M059J (cell line): Measurements from ENCODE around the gene ZPR1. TPM values are rescaled to one million over a fixed set of nuclear protein-coding genes. Genes with fewer than 3 reads are reported as not detected.

Experiments used
- DNase-seq: peaks from one replicate; pipeline ENCODE4 v3.0.0-alpha.2; 2012; ENCODE audit warnings: low read depth
- total RNA-seq: library from RNA; depleted of rRNA; stranded (reverse); fragments of >200 nt; shearing (Covaris generic); gene quantifications from 2 replicates; pipeline ENCODE4 v1.2.3, GENCODE V29; 2014

ZPR1 gene
- total RNA-seq, 1 experiment from 2014 or later: 98.2 TPM

- DNase-seq: peak; percentile 85
Observed at GRCh38 chr11:116792869-116793771, 5.3 kb upstream of the ZPR1 start.

DNA sequence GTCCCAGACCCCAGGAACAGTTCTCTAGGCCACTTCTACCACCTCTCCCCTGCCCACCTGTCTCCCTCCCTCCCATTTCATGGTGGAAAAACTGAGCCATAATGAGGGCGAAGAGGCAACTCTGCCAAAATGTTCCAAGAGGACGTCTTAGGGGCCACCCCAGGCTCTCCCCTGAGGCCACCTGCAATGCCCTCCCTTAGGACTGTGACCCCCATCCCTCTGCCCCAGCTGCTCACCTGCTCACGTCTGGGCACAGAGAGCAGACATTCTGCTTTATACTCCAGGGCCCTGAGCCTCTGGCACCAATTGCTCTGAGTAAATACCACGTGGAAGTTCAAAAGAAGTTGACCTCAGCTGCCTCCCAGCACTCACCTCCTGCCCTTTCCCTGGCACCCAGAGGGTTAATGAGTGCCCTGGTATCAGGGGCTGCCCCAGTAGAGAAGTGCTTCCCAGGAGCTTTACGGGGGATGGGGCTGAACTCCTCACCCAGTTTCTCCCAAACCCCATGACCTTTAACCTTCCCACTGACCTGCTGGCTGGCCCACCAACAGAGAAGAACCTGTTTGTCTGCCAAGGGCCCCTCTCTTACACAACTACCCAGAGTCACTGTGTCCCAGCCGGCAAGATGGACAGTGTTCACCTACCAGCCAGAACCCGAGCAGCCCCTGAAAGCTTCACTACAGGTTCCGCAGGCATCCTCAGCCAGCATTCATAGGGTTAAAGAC lies 4.5 kb upstream of the ZPR1 start:
- no peak for DNase-seq

DNA sequence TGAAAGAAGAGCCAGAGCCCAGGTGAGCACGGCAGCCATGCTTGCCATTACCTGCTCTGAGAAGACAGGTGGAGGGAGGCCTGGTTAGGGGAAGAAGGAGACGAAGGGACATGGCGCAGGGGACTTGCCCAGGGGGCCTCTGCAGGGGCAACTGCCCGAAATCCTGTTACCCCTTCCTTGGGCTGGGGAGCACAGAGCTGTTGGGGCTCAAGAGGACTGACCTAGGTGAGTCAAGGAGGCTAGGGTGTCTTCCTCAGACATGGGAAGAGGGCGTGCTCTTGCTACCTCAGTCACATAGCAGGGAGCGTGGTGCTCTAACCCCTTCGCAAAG lies 4.0 kb upstream of the ZPR1 start, which contains the start of gene APOA5:
Gene APOA5 (minus strand): TSS at position 67 of the 331 bp plus-strand sequence. CDS start 19 bp downstream, at position 48.
- no peak for DNase-seq

DNA sequence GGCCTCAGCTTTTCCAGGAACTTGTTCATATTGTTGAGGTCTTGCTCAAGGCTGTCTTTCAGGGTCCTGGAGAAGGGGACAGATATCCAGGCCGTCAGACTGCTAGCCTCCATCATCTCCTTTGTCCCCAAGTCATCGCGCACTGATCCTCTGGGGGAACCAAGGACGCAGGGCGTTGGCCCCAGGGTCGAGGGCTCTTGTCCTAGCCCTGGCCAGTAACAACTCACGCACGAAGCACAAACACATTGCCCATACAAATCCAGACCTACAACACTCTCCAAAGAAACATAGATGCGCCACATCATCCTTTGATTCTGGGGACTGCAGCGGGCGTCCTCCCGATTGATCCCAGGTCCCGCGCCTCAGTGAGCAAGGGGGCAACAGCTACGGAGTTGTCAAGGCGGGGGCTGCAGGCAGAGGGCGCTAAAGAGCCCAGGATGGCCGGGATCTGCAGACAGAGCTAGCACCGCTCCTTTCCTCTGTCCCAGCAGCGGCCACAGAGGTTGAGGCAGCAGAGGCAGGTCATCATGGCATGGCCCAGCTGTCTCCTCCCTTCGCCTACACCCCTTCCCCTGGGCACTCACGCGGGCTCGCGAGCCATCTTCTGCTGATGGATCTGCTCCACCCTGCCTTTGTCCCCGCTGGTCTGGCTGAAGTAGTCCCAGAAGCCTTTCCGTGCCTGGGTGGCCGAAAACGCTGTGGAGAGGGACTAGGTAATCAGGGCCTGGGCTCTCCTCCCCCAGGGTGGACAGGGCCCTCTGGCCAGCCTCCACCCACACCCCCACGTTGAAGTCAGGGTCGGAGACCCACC lies 3.4 kb upstream of the ZPR1 start:
- peak; percentile 41 for DNase-seq

- no peak for DNase-seq
Observed at GRCh38 chr11:116790167-116791001, 2.6 kb upstream of the ZPR1 start.

DNA sequence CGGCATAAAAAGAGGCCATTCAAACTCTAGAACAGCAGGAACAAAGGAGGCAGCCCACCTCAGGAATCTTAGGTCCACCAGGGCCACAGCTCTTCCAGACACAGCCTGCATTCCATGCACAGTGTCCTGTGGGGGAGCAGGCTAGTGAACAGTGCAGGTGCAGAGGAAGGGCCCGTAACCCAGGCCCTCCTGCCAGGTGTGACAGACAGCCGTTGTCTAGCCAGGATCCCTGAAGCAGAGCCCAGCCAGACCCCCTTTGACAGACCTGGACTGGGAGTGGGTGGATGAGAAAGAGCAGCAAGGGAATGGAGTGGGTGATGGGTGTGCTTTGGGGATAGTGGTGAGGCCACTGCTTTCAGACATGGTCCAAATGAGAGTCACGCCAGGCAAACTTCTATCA lies 1.2 kb upstream of the ZPR1 start:
- DNase-seq: no peak

DNA sequence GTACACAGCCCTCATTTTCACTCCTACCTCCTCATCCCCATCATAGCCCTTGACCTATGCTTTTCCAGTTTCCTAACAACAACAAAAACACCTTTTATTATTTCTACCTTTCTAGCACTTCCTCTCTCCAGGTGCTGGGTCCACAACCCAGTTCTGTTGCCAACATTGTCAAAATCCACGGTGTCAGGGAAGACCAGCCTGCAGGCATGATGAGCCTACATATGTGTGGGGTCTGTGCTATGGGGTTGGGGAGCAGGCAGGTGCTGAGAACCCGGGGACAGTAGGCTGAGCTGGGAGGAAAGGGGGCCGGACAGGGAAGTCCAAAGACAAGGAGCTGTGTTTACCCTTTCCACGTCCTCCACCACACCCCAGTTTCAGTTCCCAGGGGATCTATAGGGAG lies 711 bp upstream of the ZPR1 start:
- no peak for DNase-seq

DNA sequence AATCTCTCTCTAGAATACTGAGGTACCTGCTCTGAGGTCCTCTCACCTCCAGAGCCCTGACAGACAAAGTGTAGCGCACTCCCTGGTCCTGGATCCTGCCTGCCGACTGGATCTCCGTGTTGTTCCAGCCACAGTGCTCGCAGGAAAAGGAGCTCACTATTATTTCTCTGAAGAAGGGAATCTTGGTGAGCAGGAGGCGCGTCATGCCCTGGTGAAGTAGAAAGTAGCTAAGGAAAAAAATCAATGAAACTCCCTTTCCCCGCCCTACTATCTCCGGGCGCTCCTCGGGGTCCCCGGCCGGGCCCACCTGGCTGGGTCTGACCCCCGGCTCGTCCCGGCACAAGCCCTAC lies 412 bp downstream of the ZPR1 start:
- DNase-seq: no peak

DNA sequence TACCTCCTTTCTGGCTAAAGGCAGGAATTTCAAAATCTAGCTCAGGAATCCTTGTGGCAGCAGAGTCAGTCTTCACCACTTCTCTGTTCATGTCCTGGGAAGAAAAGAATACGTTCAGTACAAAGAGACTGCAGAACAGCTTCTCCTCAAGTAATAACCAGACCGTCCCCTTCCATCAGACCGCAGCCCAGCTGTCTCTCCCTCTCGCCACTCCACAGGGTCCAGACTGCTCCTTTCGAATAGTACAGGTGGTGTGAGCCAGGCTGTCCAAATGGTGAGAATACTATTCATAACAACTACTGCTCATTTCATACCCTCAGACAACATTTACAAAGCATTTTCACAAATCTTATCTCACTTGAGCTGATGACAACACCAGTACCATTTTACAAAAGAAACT lies 857 bp downstream of the ZPR1 start:
- DNase-seq: no peak

- DNase-seq: no peak
Observed at GRCh38 chr11:116786326-116786725, 1.5 kb downstream of the ZPR1 start.

DNA sequence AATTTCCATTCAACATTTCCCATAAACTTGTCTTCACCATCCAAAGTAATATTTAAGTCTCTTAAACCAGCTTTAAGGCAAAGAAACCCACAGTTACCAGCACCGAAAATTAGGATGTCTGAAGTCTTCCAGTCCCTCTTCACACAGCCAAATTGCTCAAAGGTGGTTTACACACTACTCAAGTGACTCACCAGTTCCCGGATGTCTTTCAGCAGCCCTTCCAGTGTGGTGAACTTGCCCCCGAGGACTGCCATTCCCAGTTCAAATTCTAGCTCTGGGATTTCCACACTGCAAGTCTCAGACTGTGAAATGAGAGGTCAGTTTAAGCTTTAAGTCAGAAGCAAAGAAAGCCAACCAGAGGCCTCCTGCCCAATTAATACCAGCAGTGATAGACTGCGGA lies 5.1 kb downstream of the ZPR1 start:
- peak; percentile 82 for DNase-seq

DNA sequence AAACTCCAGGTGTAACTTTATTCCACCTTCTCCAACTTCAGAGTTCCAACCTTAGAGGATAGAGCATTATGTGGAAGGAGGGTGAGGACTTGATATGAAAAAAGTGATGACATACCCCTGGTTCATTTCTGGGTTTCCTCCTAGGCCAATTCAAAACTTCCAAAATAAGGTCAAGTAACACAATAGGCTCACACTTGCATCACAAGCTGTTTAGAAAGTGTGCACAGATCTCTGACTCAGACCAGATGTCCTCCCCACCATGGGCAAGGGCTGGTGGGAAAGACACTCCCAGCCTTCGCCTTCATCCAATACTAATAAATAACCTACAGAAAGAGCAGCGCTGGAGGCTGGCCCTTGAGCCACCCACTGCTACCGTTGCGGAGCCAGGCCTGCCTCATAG lies 9.3 kb downstream of the ZPR1 start:
- no peak for DNase-seq

GRCh38 chr11:116777056-116777455 lies 10.8 kb downstream of the ZPR1 start:
- DNase-seq: no peak

DNA sequence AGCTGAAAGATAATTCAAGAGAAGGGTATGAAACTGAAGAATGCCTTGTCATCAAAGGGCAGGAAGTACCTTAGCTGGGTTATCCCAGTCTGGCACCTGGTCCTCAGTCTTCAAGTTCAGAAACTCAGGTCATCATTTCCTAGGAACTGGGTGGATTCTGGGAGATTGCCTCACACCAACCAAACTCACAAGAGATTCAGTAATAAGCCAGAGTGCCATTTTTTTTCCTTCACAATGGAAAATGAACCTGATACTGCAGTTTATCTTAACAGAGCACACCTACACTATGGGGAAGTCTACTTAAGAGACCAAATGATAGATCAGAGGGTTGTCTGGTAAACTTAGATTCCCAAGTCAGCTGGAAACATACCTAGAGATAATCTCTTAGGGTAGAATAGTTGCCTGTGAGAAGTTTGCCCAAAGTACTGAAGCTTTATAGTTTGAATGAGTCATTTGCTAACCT lies 11.3 kb downstream of the ZPR1 start:
- no peak for DNase-seq

DNA sequence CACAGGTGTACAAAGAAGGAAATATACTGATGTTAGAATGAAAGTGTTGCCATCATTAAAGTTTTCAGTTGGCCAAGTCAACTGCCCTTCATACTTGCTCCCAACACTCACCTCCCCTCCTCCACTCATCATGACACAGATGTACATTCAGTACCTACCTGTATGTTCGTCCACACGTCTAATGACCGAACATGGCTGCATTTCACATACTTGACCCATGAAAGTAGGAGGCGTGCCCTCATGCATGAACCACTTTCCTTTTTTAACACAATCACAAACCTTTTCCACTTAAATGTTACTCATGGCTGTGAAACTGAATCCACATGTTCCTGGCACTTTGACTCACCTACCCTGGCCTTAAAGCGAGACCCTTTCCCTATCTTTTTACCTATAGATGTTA lies 11.8 kb downstream of the ZPR1 start:
- DNase-seq: no peak

- no peak for DNase-seq
Observed at GRCh38 chr11:116774661-116775060, 13.2 kb downstream of the ZPR1 start.

GRCh38 chr11:116773203-116774097 lies 14.4 kb downstream of the ZPR1 start:
- DNase-seq: peak; percentile 11

GRCh38 chr11:116772443-116773202 lies 15.2 kb downstream of the ZPR1 start, which contains the start of gene BUD13:
BUD13 (minus strand) TSS chr11:116772987; CDS start chr11:116772964, 23 bp downstream.
- DNase-seq: peak; percentile 80

- peak; percentile 12 for DNase-seq
Observed at GRCh38 chr11:116771935-116772334, 15.9 kb downstream of the ZPR1 start.
